IgD-negative memory B cell (primary cell): ENCODE results near the gene PI4KA. TPM values are rescaled to one million over a fixed set of nuclear protein-coding genes. Genes with fewer than 3 reads are reported as not detected.
A peak's percentile ranks its signal among the peaks of the same experiment; 100 is the strongest.
"Not testable (repeated sequence)": the region's sequence is repeated elsewhere in the genome, so short reads cannot be mapped to it uniquely, and the experiment has no call there.

ENCODE experiments used
- H3K27ac Mint-ChIP-seq, 3 donors: one replicate each; pipeline ENCODE4 v1.8.0; 2020 to 2022; ENCODE audit warnings: mild to moderate bottlenecking in 3 of 3, mixed read lengths in 3 of 3, moderate library complexity in 1 of 3
- H3K27me3 Mint-ChIP-seq: one replicate; pipeline ENCODE4 v1.8.0; 2021; ENCODE audit warnings: mixed read lengths
- H3K36me3 Mint-ChIP-seq: one replicate; pipeline ENCODE4 v1.8.0; 2020; ENCODE audit warnings: mild to moderate bottlenecking, mixed read lengths
- H3K4me1 Mint-ChIP-seq, 3 donors: one replicate each; pipeline ENCODE4 v1.8.0; 2020 to 2022; ENCODE audit warnings: mixed read lengths in 3 of 3, mild to moderate bottlenecking in 1 of 3
- H3K4me3 Mint-ChIP-seq, 4 donors: one replicate each; pipeline ENCODE4 v1.8.0; 2020 to 2022; ENCODE audit warnings: mild to moderate bottlenecking in 4 of 4, mixed read lengths in 4 of 4, moderate library complexity in 3 of 4
- H3K9me3 Mint-ChIP-seq, 3 donors: one replicate each; pipeline ENCODE4 v1.8.0; 2020 to 2021; ENCODE audit warnings: mixed read lengths in 3 of 3, mild to moderate bottlenecking in 1 of 3
- polyA plus RNA-seq: library from polyadenylated mRNA; unstranded; fragments of 300-500 nt; fragmentation: Illumina TruSeq; gene quantifications from one replicate; pipeline ENCODE4 v1.2.3, GENCODE V29; 2021

The PI4KA gene
- polyA plus RNA-seq, 1 donor from 2014 or later = 43.4 TPM

DNA sequence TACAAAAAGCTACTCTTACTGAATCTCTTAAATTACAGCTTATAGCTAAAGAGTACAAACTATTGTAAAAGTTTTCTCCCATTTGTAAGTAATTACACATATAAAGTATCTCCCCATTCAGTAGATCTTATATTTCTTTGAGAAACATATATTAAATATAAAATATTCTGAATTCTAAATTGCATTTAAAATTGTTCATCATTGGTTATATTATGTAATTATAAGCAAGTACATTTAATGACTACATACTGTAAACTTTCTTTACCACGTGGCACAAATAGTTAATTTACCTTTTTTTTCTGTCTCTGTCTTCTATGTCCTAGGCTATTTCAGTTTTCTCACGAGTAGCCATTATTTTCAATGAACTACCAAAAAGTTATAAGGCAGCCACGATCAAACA lies 185.9 kb downstream of the PI4KA start:
- Mint-ChIP-seq H3K27ac (no peak overlapping the region), H3K36me3 (no peaks in the 10 kb centered on the region)

GRCh38 chr22:20672082-20672424 lies 186.6 kb downstream of the PI4KA start:
- H3K27ac Mint-ChIP-seq = no peak overlapping the region
- H3K36me3 Mint-ChIP-seq = no peaks in the 10 kb centered on the region
- peaks cover 20% of the 10 kb centered on the region for H3K27me3 Mint-ChIP-seq

More for the DNA sequence above, 185.9 kb downstream of the PI4KA start:
- Mint-ChIP-seq H3K9me3 (no peaks in the 10 kb centered on the region), H3K4me3 (no peak overlapping the region), H3K27me3 (peaks cover 20% of the 10 kb centered on the region), H3K4me1 (no peaks in the 10 kb centered on the region)

DNA sequence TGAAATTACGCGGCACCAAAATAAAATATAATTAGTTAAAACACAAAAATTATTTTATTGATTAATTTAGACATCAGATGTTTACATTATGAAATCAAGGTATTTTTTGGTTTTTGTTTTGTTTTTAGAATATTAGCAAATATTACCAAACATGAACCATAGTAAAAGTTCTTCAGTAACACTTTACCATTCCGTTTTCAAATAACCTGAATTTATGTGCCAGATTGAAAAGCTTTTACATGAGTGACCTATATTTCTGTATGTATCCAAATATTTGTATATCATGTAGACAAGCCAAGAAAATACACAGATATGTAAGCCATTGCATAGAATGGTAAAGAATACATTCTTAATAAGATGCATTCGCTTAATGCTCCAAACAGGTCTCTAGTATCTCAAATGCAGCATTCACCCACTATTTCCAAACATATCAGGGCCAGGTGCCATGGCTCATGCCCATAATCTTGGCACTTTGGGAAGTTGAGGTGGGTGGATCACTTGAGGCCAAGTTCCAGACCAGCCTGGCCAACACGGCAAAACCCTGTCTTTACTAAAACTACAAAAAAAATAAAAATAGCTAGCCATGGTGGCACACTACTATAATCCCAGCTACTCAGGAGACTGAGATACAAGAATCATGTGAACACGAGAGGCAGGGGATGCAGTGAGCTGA lies 187.1 kb downstream of the PI4KA start:
- no peaks in the 10 kb centered on the region for H3K4me1 Mint-ChIP-seq
- H3K27me3 Mint-ChIP-seq = peaks cover 16% of the 10 kb centered on the region

More at GRCh38 chr22:20672082-20672424, 186.6 kb downstream of the PI4KA start:
- Mint-ChIP-seq H3K9me3 (no peaks in the 10 kb centered on the region), H3K4me3 (no peak overlapping the region), H3K4me1 (no peaks in the 10 kb centered on the region)

DNA sequence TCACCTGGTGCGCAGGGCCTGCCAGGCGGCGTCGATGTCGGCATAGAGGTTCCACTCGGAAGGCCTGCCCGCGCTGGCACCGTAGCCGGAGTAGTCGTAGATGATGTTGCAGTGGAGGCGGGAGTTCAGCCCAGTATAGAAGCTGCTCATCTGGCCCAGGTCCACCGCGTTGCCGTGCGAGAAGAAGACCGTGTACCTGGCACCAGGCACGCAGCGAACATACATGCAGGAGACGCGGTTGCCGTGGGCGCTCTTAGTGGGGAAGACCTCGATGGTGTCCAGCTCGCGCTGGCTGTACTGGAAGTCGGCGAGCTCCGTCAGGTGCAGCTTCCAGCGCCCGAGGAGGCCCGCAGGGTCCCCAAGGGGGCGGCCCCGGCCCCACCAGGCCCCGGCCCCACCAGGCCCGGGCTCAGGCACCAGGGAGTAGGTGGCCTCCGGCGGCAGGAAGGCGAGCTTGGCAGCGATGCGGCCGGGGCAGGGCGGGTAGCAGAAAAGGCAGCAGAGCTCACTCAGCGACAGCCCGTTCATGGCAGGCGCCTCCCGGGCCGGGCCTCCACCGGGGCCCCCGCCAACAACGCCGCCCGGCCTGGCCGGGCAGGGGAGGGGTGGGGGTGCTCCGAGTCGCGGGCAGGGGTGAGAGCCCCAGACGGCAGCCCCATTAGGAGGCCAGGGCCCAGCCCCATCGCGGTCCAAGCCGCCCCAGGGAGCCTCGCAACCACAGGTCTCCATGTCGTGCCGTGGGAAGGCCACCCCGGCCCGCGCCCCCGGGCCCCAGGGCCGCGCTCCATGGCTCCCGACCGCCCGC lies 188.0 kb downstream of the PI4KA start:
- H3K4me1 Mint-ChIP-seq, H3K36me3 Mint-ChIP-seq, H3K9me3 Mint-ChIP-seq, H3K27ac Mint-ChIP-seq: not testable (repeated sequence)
- H3K27me3 Mint-ChIP-seq = peaks cover 16% of the 10 kb centered on the region
- peak overlapping the region in 1 of 4 donors; percentile 49 for H3K4me3 Mint-ChIP-seq

More for the DNA sequence above, 187.1 kb downstream of the PI4KA start:
- Mint-ChIP-seq H3K27ac (no peak overlapping the region), H3K36me3 (no peaks in the 10 kb centered on the region), H3K9me3 (no peaks in the 10 kb centered on the region), H3K4me3 (no peak overlapping the region)

GRCh38 chr22:20669884-20670283 lies 188.7 kb downstream of the PI4KA start:
- not testable (repeated sequence) for H3K4me1 Mint-ChIP-seq, H3K4me3 Mint-ChIP-seq, H3K9me3 Mint-ChIP-seq, H3K27ac Mint-ChIP-seq, H3K36me3 Mint-ChIP-seq
- H3K27me3 Mint-ChIP-seq = peaks cover 13% of the 10 kb centered on the region

GRCh38 chr22:20669471-20669870 lies 189.1 kb downstream of the PI4KA start:
- H3K27ac Mint-ChIP-seq, H3K36me3 Mint-ChIP-seq, H3K4me3 Mint-ChIP-seq, H3K4me1 Mint-ChIP-seq, H3K9me3 Mint-ChIP-seq: not testable (repeated sequence)
- H3K27me3 Mint-ChIP-seq = peaks cover 16% of the 10 kb centered on the region

GRCh38 chr22:20668769-20669168 lies 189.8 kb downstream of the PI4KA start:
- H3K9me3 Mint-ChIP-seq, H3K36me3 Mint-ChIP-seq, H3K4me3 Mint-ChIP-seq, H3K27ac Mint-ChIP-seq, H3K4me1 Mint-ChIP-seq: not testable (repeated sequence)
- peaks cover 16% of the 10 kb centered on the region for H3K27me3 Mint-ChIP-seq

DNA sequence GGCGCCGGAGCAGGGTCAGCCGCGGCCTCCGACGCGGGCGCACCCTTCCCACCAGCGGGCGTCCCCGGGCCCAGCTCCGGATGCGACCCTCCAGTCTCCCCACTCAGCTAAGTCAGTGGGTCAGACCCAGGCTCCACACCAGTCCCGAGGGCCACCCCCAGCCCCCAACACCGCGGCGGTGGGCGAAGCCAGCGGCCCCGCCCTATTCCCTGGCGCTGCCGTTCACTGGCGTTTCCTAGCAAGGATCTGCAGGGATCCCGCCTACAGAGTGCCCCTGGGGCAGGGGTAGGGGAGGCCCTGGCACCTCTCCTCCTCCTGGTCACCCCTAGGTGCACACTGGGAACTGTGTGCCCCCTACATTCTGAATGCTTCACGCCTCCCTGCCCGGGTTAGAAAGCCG lies 190.4 kb downstream of the PI4KA start:
- not testable (repeated sequence) for H3K4me1 Mint-ChIP-seq, H3K4me3 Mint-ChIP-seq
- H3K27me3 Mint-ChIP-seq = peaks cover 19% of the 10 kb centered on the region

DNA sequence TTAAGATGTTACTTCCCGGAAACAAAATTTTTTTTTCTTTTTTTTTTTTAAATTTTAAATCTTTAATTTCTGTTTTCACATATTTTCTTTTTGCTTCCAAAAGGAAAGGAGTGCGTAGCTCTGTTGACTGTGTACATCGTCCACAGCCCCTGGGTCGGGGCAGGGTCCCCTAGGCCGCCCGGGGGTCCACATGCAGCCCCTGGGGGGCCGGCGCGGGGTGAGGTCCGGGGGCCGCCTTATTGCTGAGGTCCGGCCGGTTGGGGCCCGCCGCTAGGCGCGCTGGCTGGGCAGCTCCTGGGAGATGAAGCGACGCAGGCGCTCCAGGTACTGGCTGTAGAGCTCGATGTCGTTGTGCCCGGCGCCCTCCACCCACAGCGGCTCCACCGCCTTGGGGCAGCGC lies 191.1 kb downstream of the PI4KA start:
- H3K27ac Mint-ChIP-seq, H3K4me3 Mint-ChIP-seq, H3K4me1 Mint-ChIP-seq, H3K36me3 Mint-ChIP-seq: not testable (repeated sequence)
- peaks cover 3 to 14% (median 9%) of the 10 kb centered on the region in 3 donors for H3K9me3 Mint-ChIP-seq
- peaks cover 22% of the 10 kb centered on the region for H3K27me3 Mint-ChIP-seq

More for the DNA sequence above, 190.4 kb downstream of the PI4KA start:
- H3K9me3 Mint-ChIP-seq = peaks cover 3 to 14% (median 5%) of the 10 kb centered on the region in 3 donors
- not testable (repeated sequence) for H3K27ac Mint-ChIP-seq, H3K36me3 Mint-ChIP-seq

DNA sequence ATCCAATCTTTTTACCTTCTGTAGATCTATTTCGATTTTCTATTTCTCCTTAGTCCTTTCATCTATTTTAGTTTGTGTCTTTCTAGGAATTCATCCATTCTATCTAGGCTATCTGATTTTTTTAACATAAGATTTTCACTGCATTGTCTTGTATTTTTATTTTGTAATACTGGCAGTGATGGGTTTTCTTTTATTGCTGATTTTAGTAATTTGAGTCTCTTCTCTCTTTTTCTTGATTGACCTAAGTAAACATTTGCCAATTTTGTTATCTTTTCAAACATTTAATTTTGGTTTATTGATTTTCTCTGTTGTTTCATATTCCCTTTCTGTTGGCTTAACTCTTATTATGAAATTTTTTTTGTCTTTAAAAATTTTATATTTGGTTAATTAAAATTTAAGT lies 192.1 kb downstream of the PI4KA start:
- Mint-ChIP-seq H3K4me1 (no peaks in the 10 kb centered on the region), H3K9me3 (peaks cover 3 to 14% (median 9%) of the 10 kb centered on the region in 3 donors), H3K36me3 (peaks cover 4% of the 10 kb centered on the region), H3K4me3 (no peak overlapping the region), H3K27ac (no peak overlapping the region), H3K27me3 (peaks cover 22% of the 10 kb centered on the region)

- peaks cover 23% of the 10 kb centered on the region for H3K27me3 Mint-ChIP-seq
- peak overlapping the region in 1 of 4 donors; percentile 37 for H3K4me3 Mint-ChIP-seq
- no peak overlapping the region for H3K27ac Mint-ChIP-seq
- peaks cover 4% of the 10 kb centered on the region for H3K36me3 Mint-ChIP-seq
- H3K4me1 Mint-ChIP-seq = no peaks in the 10 kb centered on the region
- H3K9me3 Mint-ChIP-seq = peaks cover 3 to 14% (median 9%) of the 10 kb centered on the region in 3 donors
Observed at GRCh38 chr22:20664594-20664959, 194.0 kb downstream of the PI4KA start.

GRCh38 chr22:20663941-20664593 lies 194.5 kb downstream of the PI4KA start:
- Mint-ChIP-seq H3K4me1 (no peaks in the 10 kb centered on the region), H3K36me3 (peaks cover 4% of the 10 kb centered on the region), H3K27me3 (peaks cover 23% of the 10 kb centered on the region), H3K27ac (no peak overlapping the region), H3K4me3 (no peak overlapping the region), H3K9me3 (peaks cover 3 to 14% (median 9%) of the 10 kb centered on the region in 3 donors)

DNA sequence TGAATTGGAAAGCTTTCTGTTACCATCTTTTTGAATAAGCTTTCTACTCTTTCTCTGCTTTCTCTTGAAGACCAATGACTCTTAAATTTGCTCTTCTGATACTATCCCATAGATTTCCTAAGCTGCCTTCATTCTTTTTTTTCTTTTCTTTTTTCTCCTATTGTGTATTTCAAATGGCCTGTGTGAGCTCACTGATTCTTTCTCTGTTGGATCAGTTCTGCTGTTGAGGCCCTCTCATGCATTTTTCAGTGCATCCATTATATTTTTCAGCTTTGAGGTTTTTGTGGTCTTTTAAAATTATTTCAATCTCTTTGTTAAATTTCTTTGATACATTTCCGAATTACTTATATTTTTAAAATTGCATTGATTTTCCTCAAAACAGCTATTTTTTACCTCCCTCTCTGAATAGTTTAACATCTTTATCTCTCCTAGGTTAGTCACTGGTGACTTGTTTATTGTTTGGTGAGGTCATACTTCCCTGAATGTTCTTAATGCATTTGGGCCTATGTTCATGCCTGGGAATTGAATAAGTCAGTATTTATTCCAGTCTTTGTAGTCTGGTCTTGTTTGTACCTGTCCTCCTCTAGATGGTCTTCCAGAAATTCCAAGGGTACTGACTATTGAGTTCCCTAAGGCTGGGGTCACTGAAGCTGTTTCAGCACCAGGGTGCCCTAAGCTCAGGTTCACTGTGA lies 195.3 kb downstream of the PI4KA start:
- peaks cover 3 to 14% (median 9%) of the 10 kb centered on the region in 3 donors for H3K9me3 Mint-ChIP-seq
- H3K4me1 Mint-ChIP-seq = no peaks in the 10 kb centered on the region
- peaks cover 4% of the 10 kb centered on the region for H3K36me3 Mint-ChIP-seq
- H3K27me3 Mint-ChIP-seq = peaks cover 20% of the 10 kb centered on the region
- no peak overlapping the region for H3K27ac Mint-ChIP-seq
- H3K4me3 Mint-ChIP-seq = no peak overlapping the region

- not testable (repeated sequence) for H3K36me3 Mint-ChIP-seq, H3K4me1 Mint-ChIP-seq, H3K27ac Mint-ChIP-seq, H3K4me3 Mint-ChIP-seq
- Mint-ChIP-seq H3K9me3 (peaks cover 3 to 14% (median 9%) of the 10 kb centered on the region in 3 donors), H3K27me3 (peaks cover 20% of the 10 kb centered on the region)
Observed at GRCh38 chr22:20662524-20663036, 196.0 kb downstream of the PI4KA start.

DNA sequence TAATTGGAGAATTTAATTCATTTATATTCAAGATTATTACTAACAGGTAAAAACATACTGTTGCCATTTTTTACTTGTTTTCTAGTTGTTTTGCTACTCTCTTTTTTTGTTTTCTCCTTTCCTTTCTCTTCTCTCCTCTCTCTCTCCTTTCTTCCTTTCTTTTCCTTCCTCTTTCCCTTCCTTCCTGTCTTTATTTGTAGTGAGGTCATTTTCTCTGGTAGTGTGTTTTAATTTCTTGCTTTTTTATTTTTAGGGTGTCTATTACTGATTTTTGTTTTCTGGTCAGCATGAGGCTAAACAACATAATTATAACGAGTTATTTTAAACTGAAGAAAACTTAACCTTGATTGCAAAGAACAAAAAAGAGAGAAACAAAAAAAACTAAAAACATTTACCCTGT lies 197.1 kb downstream of the PI4KA start:
- peaks cover 4% of the 10 kb centered on the region for H3K36me3 Mint-ChIP-seq
- peaks cover 20% of the 10 kb centered on the region for H3K27me3 Mint-ChIP-seq
- no peak overlapping the region for H3K27ac Mint-ChIP-seq
- H3K9me3 Mint-ChIP-seq = peaks cover 3 to 14% (median 9%) of the 10 kb centered on the region in 3 donors
- no peaks in the 10 kb centered on the region for H3K4me1 Mint-ChIP-seq
- H3K4me3 Mint-ChIP-seq = no peak overlapping the region
